H1 (cell line): ENCODE data around the gene CDR2. TPM values are rescaled to one million over a fixed set of nuclear protein-coding genes. Genes with fewer than 3 reads are reported as not detected.

ENCODE experiments used
- SIN3A ChIP-seq, 2 experiments: IDR thresholded peaks in 1 of 2; conservative IDR thresholded peaks in 1 of 2; 2 replicates each; pipeline ENCODE4 v1.6.1; 2011 to 2012; ENCODE audit warnings: low read length in 2 of 2, improper control_type of control experiment in 1 of 2, low read depth in 1 of 2, mild to moderate bottlenecking in 1 of 2
- SIX5 ChIP-seq: IDR thresholded peaks from 2 replicates; pipeline ENCODE4 v1.6.1; 2011; ENCODE audit warnings: mild to moderate bottlenecking, low read depth, low read length
- polyA plus RNA-seq, 7 experiments: library from polyadenylated mRNA; depleted of rRNA in 3 of 7; stranded (reverse) in 5 of 7; unstranded in 2 of 7; fragments of >200 nt in 5 of 7; fragments of 200-250 nt in 2 of 7; gene quantifications; 1 replicate in 5 of 7; 2 replicates in 1 of 7; 4 replicates in 1 of 7; pipeline versions ENCODE4 v1.2.1 to v1.2.3, GENCODE V29; 2011 to 2013; ENCODE audit warnings: missing spikeins in 2 of 7, mixed read lengths in 2 of 7
- total RNA-seq: library from RNA; stranded (reverse); fragmentation: NEBNext Ultra II Directional; extraction: Animal tissue kit (Norgen Biotek cat#: 25700); gene quantifications from 2 replicates; pipeline ENCODE4 v1.2.1, GENCODE V29; 2021
- TF ChIP-seq, protein P1 (sequence below): IDR thresholded peaks from 2 replicates; pipeline ENCODE4 v1.6.1; 2012; ENCODE audit warnings: inconsistent platforms

Gene CDR2
- total and polyA plus RNA-seq, 2 of the 8 experiments (the other 6 are each of a cell fraction or from before 2014, with no cell fraction given), result 16.3 to 34.9 TPM

DNA sequence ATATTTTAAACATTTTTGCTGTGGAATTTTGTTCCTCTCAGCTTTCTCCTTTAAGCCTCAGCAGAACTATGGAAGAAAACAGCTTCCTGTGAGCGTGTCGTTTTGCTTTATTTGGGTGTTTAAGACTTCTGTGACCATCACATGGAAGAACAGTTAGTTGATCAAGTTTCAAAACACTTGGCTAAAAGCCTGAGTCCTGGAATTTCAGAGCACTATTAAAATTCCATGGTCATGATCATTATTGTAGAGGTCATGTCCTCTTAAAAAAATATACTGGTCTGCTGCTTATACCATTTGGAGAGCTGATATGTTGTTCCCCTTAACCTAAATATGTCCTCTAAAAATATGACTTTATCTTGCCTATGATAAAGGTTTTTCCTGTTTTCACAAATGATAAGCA lies 12.6 kb upstream of the CDR2 start (continued):
- TF ChIP-seq SIN3A (conservative IDR thresholded peaks at IDR 0.05 in 1 of 2, IDR thresholded peaks at IDR 0.05 in 1 of 2; ENCODE audit: low read depth in 1 of 2, low read length in 2 of 2), result no peak
- no peak for TF ChIP-seq SIX5
- TF ChIP-seq, protein P1, sequence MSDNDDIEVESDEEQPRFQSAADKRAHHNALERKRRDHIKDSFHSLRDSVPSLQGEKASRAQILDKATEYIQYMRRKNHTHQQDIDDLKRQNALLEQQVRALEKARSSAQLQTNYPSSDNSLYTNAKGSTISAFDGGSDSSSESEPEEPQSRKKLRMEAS, result no peak
